ENCODE data around the gene TOMM22.

The TOMM22 gene

GRCh38 chr22:38700789-38701628 lies 19.3 kb downstream of the TOMM22 start, which contains the start of gene JOSD1:
Gene JOSD1 (minus strand): TSS chr22:38700943. CDS start chr22:38699987, 956 bp downstream.
- peak; percentile 96 for DNase-seq (ENCODE audit: extremely low read depth, insufficient read length)
- TF ChIP-seq CTCF (IDR thresholded peaks at IDR 0.05; ENCODE audit: insufficient read depth, low read length, poor library complexity, severe bottlenecking), result no peak

DNA sequence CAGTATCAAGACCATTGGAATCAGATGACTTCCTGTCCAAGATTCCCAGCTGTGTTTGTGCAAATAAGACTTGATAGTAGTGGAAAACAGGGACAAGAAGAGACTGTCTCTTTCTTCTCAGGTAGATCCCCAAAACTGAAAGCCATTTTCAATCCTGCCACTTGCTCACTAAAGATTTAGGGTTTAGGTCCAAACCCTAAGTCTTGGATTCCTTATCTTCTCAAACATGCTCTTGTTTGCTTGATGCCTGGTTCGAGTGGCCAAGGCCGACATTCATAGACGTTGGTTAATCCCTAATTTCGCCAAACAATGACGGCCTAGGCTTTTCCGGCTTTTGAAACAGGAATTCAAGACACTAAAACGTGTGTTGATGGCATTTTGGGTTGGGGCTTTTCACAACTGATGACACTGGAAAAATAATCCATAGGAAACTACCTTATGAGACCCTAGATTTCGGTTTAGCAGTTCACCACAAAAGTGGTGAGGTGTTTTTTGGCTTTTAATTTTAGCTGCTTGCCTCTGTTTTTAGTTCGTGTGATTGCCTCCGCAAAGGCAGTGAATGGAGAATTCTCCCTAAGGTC lies 23.0 kb downstream of the TOMM22 start:
- H3K4me3 ChIP-seq (replicated peaks; ENCODE audit: low read depth, low read length), result peak overlapping the region; percentile 57

More at GRCh38 chr22:38700789-38701628, 19.3 kb downstream of the TOMM22 start, which contains the start of gene JOSD1:
- Histone ChIP-seq H3K27me3 (replicated peaks; ENCODE audit: control insufficient read depth, insufficient read depth, low read length) (no peaks in the 10 kb centered on the region), H3K36me3 (ENCODE audit: control insufficient read depth, insufficient read depth, low read length) (no peaks in the 10 kb centered on the region), H3K4me3 (replicated peaks; ENCODE audit: low read depth, low read length) (peak within 1 kb of the TSS; percentile 84)

GRCh38 chr22:38705235-38706100 lies 23.7 kb downstream of the TOMM22 start, which contains the start of gene GTPBP1:
Gene GTPBP1 (plus strand): TSS chr22:38705944. CDS start chr22:38705956, 12 bp downstream.
- no peak for TF ChIP-seq CTCF (IDR thresholded peaks at IDR 0.05; ENCODE audit: insufficient read depth, low read length, poor library complexity, severe bottlenecking)
- Histone ChIP-seq H3K27me3 (replicated peaks; ENCODE audit: control insufficient read depth, insufficient read depth, low read length) (no peaks in the 10 kb centered on the region), H3K36me3 (ENCODE audit: control insufficient read depth, insufficient read depth, low read length) (peaks cover 5% of the 10 kb centered on the region; the same call in 1 of the 2 replicates), H3K4me3 (replicated peaks; ENCODE audit: low read depth, low read length) (peak within 1 kb of the TSS; percentile 92)
- peak; percentile 95 for DNase-seq (ENCODE audit: extremely low read depth, insufficient read length)

More for the DNA sequence above, 23.0 kb downstream of the TOMM22 start:
- H3K27me3 ChIP-seq (replicated peaks; ENCODE audit: control insufficient read depth, insufficient read depth, low read length), result no peaks in the 10 kb centered on the region
- no peak for DNase-seq (ENCODE audit: extremely low read depth, insufficient read length)
- peaks cover 2% of the 10 kb centered on the region; the same call in 1 of the 2 replicates for H3K36me3 ChIP-seq (ENCODE audit: control insufficient read depth, insufficient read depth, low read length)
- TF ChIP-seq CTCF (IDR thresholded peaks at IDR 0.05; ENCODE audit: insufficient read depth, low read length, poor library complexity, severe bottlenecking), result no peak

- Histone ChIP-seq H3K36me3 (ENCODE audit: control insufficient read depth, insufficient read depth, low read length) (peaks cover 5% of the 10 kb centered on the region; the same call in 1 of the 2 replicates), H3K4me3 (replicated peaks; ENCODE audit: low read depth, low read length) (peak overlapping the region; percentile 92), H3K27me3 (replicated peaks; ENCODE audit: control insufficient read depth, insufficient read depth, low read length) (no peaks in the 10 kb centered on the region)
- no peak for TF ChIP-seq CTCF (IDR thresholded peaks at IDR 0.05; ENCODE audit: insufficient read depth, low read length, poor library complexity, severe bottlenecking)
- DNase-seq (ENCODE audit: extremely low read depth, insufficient read length), result no peak
These were observed 24.5 kb downstream of the TOMM22 start for GRCh38 chr22:38706101-38706900.

DNA sequence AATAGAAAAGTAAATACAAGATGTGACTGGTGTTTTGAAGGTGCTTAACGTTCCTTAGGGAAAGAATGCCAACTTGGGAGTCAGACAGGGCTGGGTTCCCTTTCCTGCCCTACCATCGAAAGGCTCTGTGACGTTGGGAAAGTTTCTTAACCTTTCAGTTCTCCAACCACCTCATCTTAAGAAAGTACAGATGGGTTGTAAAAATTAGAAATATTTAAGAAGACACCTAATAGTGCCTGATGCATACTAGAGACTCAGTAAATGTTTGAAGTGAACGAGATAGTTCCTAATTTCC lies 25.1 kb downstream of the TOMM22 start:
- DNase-seq (ENCODE audit: extremely low read depth, insufficient read length), result no peak
- no peak for TF ChIP-seq CTCF (IDR thresholded peaks at IDR 0.05; ENCODE audit: insufficient read depth, low read length, poor library complexity, severe bottlenecking)
- peak overlapping the region; percentile 92 for H3K4me3 ChIP-seq (replicated peaks; ENCODE audit: low read depth, low read length)

More for the DNA sequence above, 25.1 kb downstream of the TOMM22 start:
- Histone ChIP-seq H3K36me3 (ENCODE audit: control insufficient read depth, insufficient read depth, low read length) (peaks cover 5% of the 10 kb centered on the region; the same call in 1 of the 2 replicates), H3K27me3 (replicated peaks; ENCODE audit: control insufficient read depth, insufficient read depth, low read length) (no peaks in the 10 kb centered on the region)
